Liver (tissue), 9 donors: ENCODE data around the gene TPX2. TPM values are rescaled to one million over a fixed set of nuclear protein-coding genes. Genes with fewer than 3 reads are reported as not detected.

Experiments
- DNase-seq: peaks from one replicate; pipeline ENCODE4 v3.0.0-alpha.2; 2017; ENCODE audit warnings: low spot score
- H3K27ac ChIP-seq, 2 donors: one replicate each; pipeline ENCODE4 v1.7.0; 2013; ENCODE audit warnings: inconsistent platforms in 2 of 2, low read length in 2 of 2, control low read depth in 1 of 2, low read depth in 1 of 2, mild to moderate bottlenecking in 1 of 2
- H3K27me3 ChIP-seq, 4 donors: one replicate each; pipeline versions ENCODE4 v1.6.1 to v1.7.0; 2013; ENCODE audit warnings: low read length in 3 of 4, inconsistent platforms in 1 of 4, mild to moderate bottlenecking in 1 of 4, moderate library complexity in 1 of 4; ENCODE audit not compliant: control insufficient read depth in 4 of 4, insufficient read depth in 4 of 4
- H3K36me3 ChIP-seq, 4 donors: one replicate each; pipeline versions ENCODE4 v1.6.1 to v1.7.0; 2013; ENCODE audit warnings: low read length in 3 of 4, mild to moderate bottlenecking in 3 of 4, low read depth in 1 of 4, moderate library complexity in 1 of 4; ENCODE audit not compliant: control insufficient read depth in 4 of 4, insufficient read depth in 3 of 4
- H3K4me1 ChIP-seq, 4 donors: one replicate each; pipeline versions ENCODE4 v1.6.1 to v1.7.0; 2013; ENCODE audit warnings: low read length in 3 of 4, mild to moderate bottlenecking in 3 of 4, moderate library complexity in 1 of 4; ENCODE audit not compliant: control insufficient read depth in 4 of 4, insufficient read depth in 4 of 4
- H3K4me3 ChIP-seq, 3 donors: one replicate each; pipeline versions ENCODE4 v1.6.1 to v1.7.0; 2013; ENCODE audit warnings: low read length in 3 of 3, control low read depth in 1 of 3, low read depth in 1 of 3, mild to moderate bottlenecking in 1 of 3
- H3K9ac ChIP-seq, 2 donors: one replicate each; pipeline ENCODE4 v1.7.0; 2013; ENCODE audit warnings: low read length in 2 of 2, mild to moderate bottlenecking in 2 of 2, moderate library complexity in 2 of 2, control low read depth in 1 of 2, low read depth in 1 of 2
- H3K9me3 ChIP-seq, 4 donors: one replicate each; pipeline versions ENCODE4 v1.6.1 to v1.7.0; 2013; ENCODE audit warnings: low read length in 3 of 4; ENCODE audit not compliant: control insufficient read depth in 4 of 4
- EGR1 ChIP-seq, 2 donors: IDR thresholded peaks; 2 replicates each; pipeline ENCODE4 v1.6.1; 2016 to 2018; ENCODE audit warnings: antibody characterized with exemption in 2 of 2, low read depth in 2 of 2
- FOXA1 ChIP-seq: IDR thresholded peaks from 2 replicates; pipeline ENCODE4 v1.6.1; 2016; ENCODE audit warnings: antibody characterized with exemption
- FOXA2 ChIP-seq: IDR thresholded peaks from 2 replicates; pipeline ENCODE4 v1.6.1; 2016; ENCODE audit warnings: antibody characterized with exemption
- GABPA ChIP-seq, 2 donors: IDR thresholded peaks in 1 of 2; conservative IDR thresholded peaks in 1 of 2; 2 replicates each; pipeline ENCODE4 v1.6.1; 2016; ENCODE audit warnings: antibody characterized with exemption in 2 of 2, mild to moderate bottlenecking in 1 of 2, moderate library complexity in 1 of 2
- HNF4G ChIP-seq: IDR thresholded peaks from 2 replicates; pipeline ENCODE4 v1.6.1; 2016; ENCODE audit warnings: antibody characterized with exemption
- NR2F2 ChIP-seq: IDR thresholded peaks from 2 replicates; pipeline ENCODE4 v1.6.1; 2016; ENCODE audit warnings: antibody characterized with exemption
- RAD21 ChIP-seq, 2 donors: IDR thresholded peaks; 2 replicates each; pipeline ENCODE4 v1.6.1; 2016; ENCODE audit warnings: antibody characterized with exemption in 2 of 2, mild to moderate bottlenecking in 2 of 2
- RXRA ChIP-seq, 2 donors: IDR thresholded peaks; 2 replicates each; pipeline ENCODE4 v1.6.1; 2017 to 2018; ENCODE audit warnings: antibody characterized with exemption in 2 of 2, mild to moderate bottlenecking in 1 of 2
- SP1 ChIP-seq: IDR thresholded peaks from 2 replicates; pipeline ENCODE4 v1.6.1; 2018; ENCODE audit warnings: antibody characterized with exemption, mild to moderate bottlenecking
- TAF1 ChIP-seq: conservative IDR thresholded peaks from 2 replicates; pipeline ENCODE4 v1.6.1; 2016; ENCODE audit warnings: antibody characterized with exemption, mild to moderate bottlenecking
- WGBS: extraction: QIAGEN DNeasy Blood & Tissue Kit; methylation state at CpG from one replicate; pipeline ENCODE4 v1.1.7; 2013; 5-methylcytosine and 5-hydroxymethylcytosine counted together
- polyA plus RNA-seq, 2 donors: library from polyadenylated mRNA; stranded (reverse) in 1 of 2; unstranded in 1 of 2; fragments of 200-250 nt in 1 of 2; fragments of >200 nt in 1 of 2; fragmentation: Nextera tagmentation in 1 of 2; extraction: Ambion mirVana in 1 of 2; gene quantifications; one replicate each; pipeline versions ENCODE4 v1.2.1 to v1.2.3, GENCODE V29; 2013 to 2015
- total RNA-seq, 2 donors: library from RNA; depleted of rRNA; stranded (reverse); fragments of >200 nt; gene quantifications; one replicate each; pipeline ENCODE4 v1.2.3, GENCODE V29; 2014
- TF ChIP-seq, protein P1 (sequence below): fragments of 150-350 bp; IDR thresholded peaks from 2 replicates; pipeline ENCODE4 v1.5.1; 2017; ENCODE audit warnings: improper control_type of control experiment, low read depth, low read length; ENCODE audit not compliant: missing input control
- TF ChIP-seq, protein P2 (sequence below): IDR thresholded peaks from 2 replicates; pipeline ENCODE4 v1.6.1; 2016; ENCODE audit warnings: antibody characterized with exemption
- TF ChIP-seq, protein P3 (sequence below): IDR thresholded peaks from 2 replicates; pipeline ENCODE4 v1.6.1; 2016; ENCODE audit warnings: antibody characterized with exemption
- TF ChIP-seq, protein P4 (sequence below): IDR thresholded peaks from 2 replicates; pipeline ENCODE4 v1.6.1; 2016; ENCODE audit warnings: antibody characterized with exemption, mild to moderate bottlenecking
- TF ChIP-seq, protein P5 (sequence below): IDR thresholded peaks from 2 replicates; pipeline ENCODE4 v1.6.1; 2016; ENCODE audit warnings: antibody characterized with exemption
- donor health status: healthy.
- donor health status: healthy.
- donor health status: healthy.
- donor health status: healthy.
- donor health status: healthy.

Gene TPX2
- total and polyA plus RNA-seq, 4 donors = 1.1 to 40.8 (median 2.4) TPM

DNA sequence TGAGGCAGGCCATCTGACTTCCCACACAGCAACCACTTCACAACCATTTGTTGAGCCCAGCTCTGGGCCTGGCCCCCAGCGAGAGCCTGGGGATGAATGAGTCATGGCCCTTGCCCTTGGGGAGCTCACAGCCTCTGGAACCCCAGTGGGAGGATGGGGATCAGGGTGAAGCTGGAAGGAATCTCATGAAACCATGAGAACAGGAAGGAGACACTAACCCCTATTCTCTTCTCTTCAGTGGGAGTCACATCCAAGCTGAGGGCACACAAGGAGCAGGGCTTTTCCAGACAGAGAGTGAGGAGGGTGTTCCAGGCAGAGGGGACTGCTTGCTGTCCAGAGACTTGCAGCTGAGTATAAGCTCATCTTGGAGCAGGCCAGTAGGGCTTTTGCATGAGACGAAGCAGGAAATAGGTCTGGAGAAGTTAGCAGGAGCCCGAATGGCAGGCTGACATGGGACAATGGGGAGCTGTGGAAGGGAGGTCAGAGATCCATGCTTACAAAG, 98.9 kb downstream of the TPX2 start:
- WGBS = 64% methylated on average over 3 of the region's 3 CpGs
- Histone ChIP-seq H3K4me3 (no peak overlapping the region), H3K27me3 (peaks cover 0 to 3% (median 0%) of the 10 kb centered on the region in 4 donors), H3K9me3 (no peaks in the 10 kb centered on the region), H3K36me3 (no peaks in the 10 kb centered on the region), H3K4me1 (no peaks in the 10 kb centered on the region), H3K9ac (no peak overlapping the region), H3K27ac (no peak overlapping the region)
- DNase-seq = no peak
- TF ChIP-seq HNF4G (no peak), FOXA1 (no peak), RXRA (IDR thresholded peaks at IDR 0.05) (no peak), NR2F2 (no peak), GABPA (IDR thresholded peaks at IDR 0.05 in 1 of 2, conservative IDR thresholded peaks at IDR 0.05 in 1 of 2) (no peak), TAF1 (no peak), RAD21 (IDR thresholded peaks at IDR 0.05) (no peak), SP1 (no peak), EGR1 (IDR thresholded peaks at IDR 0.05; ENCODE audit: low read depth in 2 of 2) (no peak)
- TF ChIP-seq, protein P1, sequence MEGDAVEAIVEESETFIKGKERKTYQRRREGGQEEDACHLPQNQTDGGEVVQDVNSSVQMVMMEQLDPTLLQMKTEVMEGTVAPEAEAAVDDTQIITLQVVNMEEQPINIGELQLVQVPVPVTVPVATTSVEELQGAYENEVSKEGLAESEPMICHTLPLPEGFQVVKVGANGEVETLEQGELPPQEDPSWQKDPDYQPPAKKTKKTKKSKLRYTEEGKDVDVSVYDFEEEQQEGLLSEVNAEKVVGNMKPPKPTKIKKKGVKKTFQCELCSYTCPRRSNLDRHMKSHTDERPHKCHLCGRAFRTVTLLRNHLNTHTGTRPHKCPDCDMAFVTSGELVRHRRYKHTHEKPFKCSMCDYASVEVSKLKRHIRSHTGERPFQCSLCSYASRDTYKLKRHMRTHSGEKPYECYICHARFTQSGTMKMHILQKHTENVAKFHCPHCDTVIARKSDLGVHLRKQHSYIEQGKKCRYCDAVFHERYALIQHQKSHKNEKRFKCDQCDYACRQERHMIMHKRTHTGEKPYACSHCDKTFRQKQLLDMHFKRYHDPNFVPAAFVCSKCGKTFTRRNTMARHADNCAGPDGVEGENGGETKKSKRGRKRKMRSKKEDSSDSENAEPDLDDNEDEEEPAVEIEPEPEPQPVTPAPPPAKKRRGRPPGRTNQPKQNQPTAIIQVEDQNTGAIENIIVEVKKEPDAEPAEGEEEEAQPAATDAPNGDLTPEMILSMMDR = no peak
- TF ChIP-seq, protein P2, sequence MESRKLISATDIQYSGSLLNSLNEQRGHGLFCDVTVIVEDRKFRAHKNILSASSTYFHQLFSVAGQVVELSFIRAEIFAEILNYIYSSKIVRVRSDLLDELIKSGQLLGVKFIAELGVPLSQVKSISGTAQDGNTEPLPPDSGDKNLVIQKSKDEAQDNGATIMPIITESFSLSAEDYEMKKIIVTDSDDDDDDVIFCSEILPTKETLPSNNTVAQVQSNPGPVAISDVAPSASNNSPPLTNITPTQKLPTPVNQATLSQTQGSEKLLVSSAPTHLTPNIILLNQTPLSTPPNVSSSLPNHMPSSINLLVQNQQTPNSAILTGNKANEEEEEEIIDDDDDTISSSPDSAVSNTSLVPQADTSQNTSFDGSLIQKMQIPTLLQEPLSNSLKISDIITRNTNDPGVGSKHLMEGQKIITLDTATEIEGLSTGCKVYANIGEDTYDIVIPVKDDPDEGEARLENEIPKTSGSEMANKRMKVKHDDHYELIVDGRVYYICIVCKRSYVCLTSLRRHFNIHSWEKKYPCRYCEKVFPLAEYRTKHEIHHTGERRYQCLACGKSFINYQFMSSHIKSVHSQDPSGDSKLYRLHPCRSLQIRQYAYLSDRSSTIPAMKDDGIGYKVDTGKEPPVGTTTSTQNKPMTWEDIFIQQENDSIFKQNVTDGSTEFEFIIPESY = no peak
- TF ChIP-seq, protein P3, sequence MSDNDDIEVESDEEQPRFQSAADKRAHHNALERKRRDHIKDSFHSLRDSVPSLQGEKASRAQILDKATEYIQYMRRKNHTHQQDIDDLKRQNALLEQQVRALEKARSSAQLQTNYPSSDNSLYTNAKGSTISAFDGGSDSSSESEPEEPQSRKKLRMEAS = no peak
- TF ChIP-seq, protein P4, sequence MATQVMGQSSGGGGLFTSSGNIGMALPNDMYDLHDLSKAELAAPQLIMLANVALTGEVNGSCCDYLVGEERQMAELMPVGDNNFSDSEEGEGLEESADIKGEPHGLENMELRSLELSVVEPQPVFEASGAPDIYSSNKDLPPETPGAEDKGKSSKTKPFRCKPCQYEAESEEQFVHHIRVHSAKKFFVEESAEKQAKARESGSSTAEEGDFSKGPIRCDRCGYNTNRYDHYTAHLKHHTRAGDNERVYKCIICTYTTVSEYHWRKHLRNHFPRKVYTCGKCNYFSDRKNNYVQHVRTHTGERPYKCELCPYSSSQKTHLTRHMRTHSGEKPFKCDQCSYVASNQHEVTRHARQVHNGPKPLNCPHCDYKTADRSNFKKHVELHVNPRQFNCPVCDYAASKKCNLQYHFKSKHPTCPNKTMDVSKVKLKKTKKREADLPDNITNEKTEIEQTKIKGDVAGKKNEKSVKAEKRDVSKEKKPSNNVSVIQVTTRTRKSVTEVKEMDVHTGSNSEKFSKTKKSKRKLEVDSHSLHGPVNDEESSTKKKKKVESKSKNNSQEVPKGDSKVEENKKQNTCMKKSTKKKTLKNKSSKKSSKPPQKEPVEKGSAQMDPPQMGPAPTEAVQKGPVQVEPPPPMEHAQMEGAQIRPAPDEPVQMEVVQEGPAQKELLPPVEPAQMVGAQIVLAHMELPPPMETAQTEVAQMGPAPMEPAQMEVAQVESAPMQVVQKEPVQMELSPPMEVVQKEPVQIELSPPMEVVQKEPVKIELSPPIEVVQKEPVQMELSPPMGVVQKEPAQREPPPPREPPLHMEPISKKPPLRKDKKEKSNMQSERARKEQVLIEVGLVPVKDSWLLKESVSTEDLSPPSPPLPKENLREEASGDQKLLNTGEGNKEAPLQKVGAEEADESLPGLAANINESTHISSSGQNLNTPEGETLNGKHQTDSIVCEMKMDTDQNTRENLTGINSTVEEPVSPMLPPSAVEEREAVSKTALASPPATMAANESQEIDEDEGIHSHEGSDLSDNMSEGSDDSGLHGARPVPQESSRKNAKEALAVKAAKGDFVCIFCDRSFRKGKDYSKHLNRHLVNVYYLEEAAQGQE = no peak
- TF ChIP-seq, protein P5, sequence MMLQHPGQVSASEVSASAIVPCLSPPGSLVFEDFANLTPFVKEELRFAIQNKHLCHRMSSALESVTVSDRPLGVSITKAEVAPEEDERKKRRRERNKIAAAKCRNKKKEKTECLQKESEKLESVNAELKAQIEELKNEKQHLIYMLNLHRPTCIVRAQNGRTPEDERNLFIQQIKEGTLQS = no peak

DNA sequence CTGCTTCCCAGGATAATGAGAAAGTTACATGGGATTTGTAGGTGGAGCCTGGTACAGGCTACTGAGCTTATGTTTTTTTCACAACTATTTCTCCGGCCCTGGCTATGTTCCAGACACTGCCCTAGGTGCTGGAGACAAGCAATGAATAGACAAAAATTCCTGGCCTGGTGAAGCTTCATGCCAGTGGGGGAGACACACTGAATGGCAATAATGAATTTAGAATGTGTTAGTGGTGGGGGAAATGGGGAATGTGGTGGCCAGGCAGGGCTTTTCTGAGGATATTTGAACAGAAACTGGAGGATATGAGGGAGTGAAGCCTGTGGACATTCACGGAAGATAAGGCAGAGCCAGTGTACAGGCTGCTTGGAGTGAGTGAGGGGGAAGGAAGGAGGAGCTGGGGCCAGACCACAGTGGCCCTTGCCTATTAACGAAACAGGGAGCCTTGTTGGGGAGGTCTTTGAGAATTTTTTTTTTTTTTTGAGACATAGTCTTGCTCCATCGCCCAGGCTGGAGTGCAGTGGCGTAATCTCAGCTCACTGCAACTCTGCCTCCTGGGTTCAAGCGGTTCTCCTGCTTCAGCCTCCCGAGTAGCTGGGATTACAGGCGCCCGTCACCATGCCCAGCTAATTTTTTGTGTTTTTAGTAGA, 99.7 kb downstream of the TPX2 start:
- Histone ChIP-seq H3K9me3 (no peaks in the 10 kb centered on the region), H3K4me1 (no peaks in the 10 kb centered on the region), H3K27ac (no peak overlapping the region), H3K36me3 (no peaks in the 10 kb centered on the region), H3K27me3 (peaks cover 0 to 3% (median 0%) of the 10 kb centered on the region in 4 donors), H3K4me3 (no peak overlapping the region), H3K9ac (no peak overlapping the region)
- DNase-seq = no peak
- WGBS = 79% methylated on average over 9 of the region's 9 CpGs
- TF ChIP-seq, protein P2 = no peak
- TF ChIP-seq FOXA1 (no peak), FOXA2 (no peak), TAF1 (no peak), RXRA (IDR thresholded peaks at IDR 0.05) (no peak), HNF4G (no peak)
- TF ChIP-seq, protein P5 = no peak
- TF ChIP-seq, protein P3 = no peak
- TF ChIP-seq, protein P4 = no peak
